Liver (tissue), 3 donors: ENCODE measurements around the gene ZFP92.

Source experiments
- EGR1 ChIP-seq, 2 donors: IDR thresholded peaks; 2 replicates each; pipeline ENCODE4 v1.6.1; 2016 to 2018; ENCODE audit warnings: antibody characterized with exemption in 2 of 2, low read depth in 2 of 2
- FOXA1 ChIP-seq: IDR thresholded peaks from 2 replicates; pipeline ENCODE4 v1.6.1; 2016; ENCODE audit warnings: antibody characterized with exemption
- JUND ChIP-seq, 2 donors: IDR thresholded peaks; 2 replicates each; pipeline ENCODE4 v1.6.1; 2016; ENCODE audit warnings: antibody characterized with exemption in 2 of 2
- RAD21 ChIP-seq, 2 donors: IDR thresholded peaks; 2 replicates each; pipeline ENCODE4 v1.6.1; 2016; ENCODE audit warnings: antibody characterized with exemption in 2 of 2, mild to moderate bottlenecking in 2 of 2
- SP1 ChIP-seq: IDR thresholded peaks from 2 replicates; pipeline ENCODE4 v1.6.1; 2018; ENCODE audit warnings: antibody characterized with exemption, mild to moderate bottlenecking
- TAF1 ChIP-seq: conservative IDR thresholded peaks from 2 replicates; pipeline ENCODE4 v1.6.1; 2016; ENCODE audit warnings: antibody characterized with exemption, mild to moderate bottlenecking
- YY1 ChIP-seq: IDR thresholded peaks from 2 replicates; pipeline ENCODE4 v1.6.1; 2016; ENCODE audit warnings: antibody characterized with exemption, mild to moderate bottlenecking
- TF ChIP-seq, protein P1 (sequence below): IDR thresholded peaks from 2 replicates; pipeline ENCODE4 v1.6.1; 2016; ENCODE audit warnings: antibody characterized with exemption
- TF ChIP-seq, protein P2 (sequence below): fragments of 150-350 bp; IDR thresholded peaks from 2 replicates; pipeline ENCODE4 v1.5.1; 2017; ENCODE audit warnings: improper control_type of control experiment, low read depth, low read length; ENCODE audit not compliant: missing input control
- TF ChIP-seq, protein P3 (sequence below): IDR thresholded peaks from 2 replicates; pipeline ENCODE4 v1.6.1; 2016; ENCODE audit warnings: antibody characterized with exemption, mild to moderate bottlenecking
- TF ChIP-seq, protein P4 (sequence below): IDR thresholded peaks from 2 replicates; pipeline ENCODE4 v1.6.1; 2016; ENCODE audit warnings: antibody characterized with exemption
- TF ChIP-seq, protein P5 (sequence below): IDR thresholded peaks from 2 replicates; pipeline ENCODE4 v1.6.1; 2016; ENCODE audit warnings: antibody characterized with exemption
- donor health status: healthy.
- donor health status: healthy.

DNA sequence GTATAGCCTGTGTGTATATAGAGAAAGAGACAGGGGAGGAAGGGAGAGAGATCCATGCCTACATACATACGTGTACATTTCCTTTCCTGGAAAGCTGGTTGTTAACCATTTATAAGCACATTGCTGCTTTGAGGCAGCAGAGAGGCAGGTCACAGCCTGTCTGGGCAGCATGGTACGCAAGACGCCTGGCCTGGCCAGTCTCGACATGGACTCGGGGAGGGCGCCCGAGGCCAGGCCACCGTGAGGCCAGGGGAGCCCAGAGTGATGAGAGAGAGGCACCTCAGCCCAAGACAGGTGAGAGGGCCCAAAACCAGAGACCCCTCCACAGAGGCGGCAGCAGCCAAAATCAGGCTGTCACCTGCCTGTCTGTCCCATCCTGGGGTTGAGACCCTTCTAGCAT lies 30.7 kb downstream of the ZFP92 start:
- TF ChIP-seq, protein P1, sequence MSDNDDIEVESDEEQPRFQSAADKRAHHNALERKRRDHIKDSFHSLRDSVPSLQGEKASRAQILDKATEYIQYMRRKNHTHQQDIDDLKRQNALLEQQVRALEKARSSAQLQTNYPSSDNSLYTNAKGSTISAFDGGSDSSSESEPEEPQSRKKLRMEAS = no peak
- TF ChIP-seq, protein P2, sequence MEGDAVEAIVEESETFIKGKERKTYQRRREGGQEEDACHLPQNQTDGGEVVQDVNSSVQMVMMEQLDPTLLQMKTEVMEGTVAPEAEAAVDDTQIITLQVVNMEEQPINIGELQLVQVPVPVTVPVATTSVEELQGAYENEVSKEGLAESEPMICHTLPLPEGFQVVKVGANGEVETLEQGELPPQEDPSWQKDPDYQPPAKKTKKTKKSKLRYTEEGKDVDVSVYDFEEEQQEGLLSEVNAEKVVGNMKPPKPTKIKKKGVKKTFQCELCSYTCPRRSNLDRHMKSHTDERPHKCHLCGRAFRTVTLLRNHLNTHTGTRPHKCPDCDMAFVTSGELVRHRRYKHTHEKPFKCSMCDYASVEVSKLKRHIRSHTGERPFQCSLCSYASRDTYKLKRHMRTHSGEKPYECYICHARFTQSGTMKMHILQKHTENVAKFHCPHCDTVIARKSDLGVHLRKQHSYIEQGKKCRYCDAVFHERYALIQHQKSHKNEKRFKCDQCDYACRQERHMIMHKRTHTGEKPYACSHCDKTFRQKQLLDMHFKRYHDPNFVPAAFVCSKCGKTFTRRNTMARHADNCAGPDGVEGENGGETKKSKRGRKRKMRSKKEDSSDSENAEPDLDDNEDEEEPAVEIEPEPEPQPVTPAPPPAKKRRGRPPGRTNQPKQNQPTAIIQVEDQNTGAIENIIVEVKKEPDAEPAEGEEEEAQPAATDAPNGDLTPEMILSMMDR = no peak
- no peak for TF ChIP-seq TAF1
- TF ChIP-seq FOXA1 = no peak
- no peak for TF ChIP-seq RAD21 (IDR thresholded peaks at IDR 0.05)
- TF ChIP-seq SP1 = no peak
- TF ChIP-seq, protein P3, sequence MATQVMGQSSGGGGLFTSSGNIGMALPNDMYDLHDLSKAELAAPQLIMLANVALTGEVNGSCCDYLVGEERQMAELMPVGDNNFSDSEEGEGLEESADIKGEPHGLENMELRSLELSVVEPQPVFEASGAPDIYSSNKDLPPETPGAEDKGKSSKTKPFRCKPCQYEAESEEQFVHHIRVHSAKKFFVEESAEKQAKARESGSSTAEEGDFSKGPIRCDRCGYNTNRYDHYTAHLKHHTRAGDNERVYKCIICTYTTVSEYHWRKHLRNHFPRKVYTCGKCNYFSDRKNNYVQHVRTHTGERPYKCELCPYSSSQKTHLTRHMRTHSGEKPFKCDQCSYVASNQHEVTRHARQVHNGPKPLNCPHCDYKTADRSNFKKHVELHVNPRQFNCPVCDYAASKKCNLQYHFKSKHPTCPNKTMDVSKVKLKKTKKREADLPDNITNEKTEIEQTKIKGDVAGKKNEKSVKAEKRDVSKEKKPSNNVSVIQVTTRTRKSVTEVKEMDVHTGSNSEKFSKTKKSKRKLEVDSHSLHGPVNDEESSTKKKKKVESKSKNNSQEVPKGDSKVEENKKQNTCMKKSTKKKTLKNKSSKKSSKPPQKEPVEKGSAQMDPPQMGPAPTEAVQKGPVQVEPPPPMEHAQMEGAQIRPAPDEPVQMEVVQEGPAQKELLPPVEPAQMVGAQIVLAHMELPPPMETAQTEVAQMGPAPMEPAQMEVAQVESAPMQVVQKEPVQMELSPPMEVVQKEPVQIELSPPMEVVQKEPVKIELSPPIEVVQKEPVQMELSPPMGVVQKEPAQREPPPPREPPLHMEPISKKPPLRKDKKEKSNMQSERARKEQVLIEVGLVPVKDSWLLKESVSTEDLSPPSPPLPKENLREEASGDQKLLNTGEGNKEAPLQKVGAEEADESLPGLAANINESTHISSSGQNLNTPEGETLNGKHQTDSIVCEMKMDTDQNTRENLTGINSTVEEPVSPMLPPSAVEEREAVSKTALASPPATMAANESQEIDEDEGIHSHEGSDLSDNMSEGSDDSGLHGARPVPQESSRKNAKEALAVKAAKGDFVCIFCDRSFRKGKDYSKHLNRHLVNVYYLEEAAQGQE = no peak
- TF ChIP-seq, protein P4, sequence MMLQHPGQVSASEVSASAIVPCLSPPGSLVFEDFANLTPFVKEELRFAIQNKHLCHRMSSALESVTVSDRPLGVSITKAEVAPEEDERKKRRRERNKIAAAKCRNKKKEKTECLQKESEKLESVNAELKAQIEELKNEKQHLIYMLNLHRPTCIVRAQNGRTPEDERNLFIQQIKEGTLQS = no peak
- no peak for TF ChIP-seq EGR1 (IDR thresholded peaks at IDR 0.05; ENCODE audit: low read depth in 2 of 2)
- no peak for TF ChIP-seq YY1
- no peak for TF ChIP-seq JUND (IDR thresholded peaks at IDR 0.05)
- TF ChIP-seq, protein P5, sequence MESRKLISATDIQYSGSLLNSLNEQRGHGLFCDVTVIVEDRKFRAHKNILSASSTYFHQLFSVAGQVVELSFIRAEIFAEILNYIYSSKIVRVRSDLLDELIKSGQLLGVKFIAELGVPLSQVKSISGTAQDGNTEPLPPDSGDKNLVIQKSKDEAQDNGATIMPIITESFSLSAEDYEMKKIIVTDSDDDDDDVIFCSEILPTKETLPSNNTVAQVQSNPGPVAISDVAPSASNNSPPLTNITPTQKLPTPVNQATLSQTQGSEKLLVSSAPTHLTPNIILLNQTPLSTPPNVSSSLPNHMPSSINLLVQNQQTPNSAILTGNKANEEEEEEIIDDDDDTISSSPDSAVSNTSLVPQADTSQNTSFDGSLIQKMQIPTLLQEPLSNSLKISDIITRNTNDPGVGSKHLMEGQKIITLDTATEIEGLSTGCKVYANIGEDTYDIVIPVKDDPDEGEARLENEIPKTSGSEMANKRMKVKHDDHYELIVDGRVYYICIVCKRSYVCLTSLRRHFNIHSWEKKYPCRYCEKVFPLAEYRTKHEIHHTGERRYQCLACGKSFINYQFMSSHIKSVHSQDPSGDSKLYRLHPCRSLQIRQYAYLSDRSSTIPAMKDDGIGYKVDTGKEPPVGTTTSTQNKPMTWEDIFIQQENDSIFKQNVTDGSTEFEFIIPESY = no peak
